ENCODE data around the gene ITIH5.

Gene ITIH5

GRCh38 chr10:7708832-7709231 is 42.1 kb upstream of the ITIH5 start:
- no peak overlapping the region for H3K9ac ChIP-seq (ENCODE audit: low read depth, low read length, poor library complexity, severe bottlenecking)
- no peak overlapping the region for H2AFZ ChIP-seq (ENCODE audit: low read length)
- H3K9me3 ChIP-seq (ENCODE audit: insufficient read depth, low read depth, low read length) = no peaks in the 10 kb centered on the region
- H3K9me2 ChIP-seq (replicated peaks; ENCODE audit: low read depth, low read length) = no peaks in the 10 kb centered on the region
- no peaks in the 10 kb centered on the region for H3F3A ChIP-seq (ENCODE audit: low read depth)
- no peaks in the 10 kb centered on the region for H4K20me1 ChIP-seq (ENCODE audit: insufficient read depth, low read length, poor library complexity, severe bottlenecking)
- H3K36me3 ChIP-seq (ENCODE audit: insufficient read depth, low read length) = no peaks in the 10 kb centered on the region
- TF ChIP-seq CTCF (conservative IDR thresholded peaks at IDR 0.05; ENCODE audit: low read length) (no peak), EZH2phosphoT487 (IDR thresholded peaks at IDR 0.05; ENCODE audit: borderline replicate concordance) (no peak)
- no peak overlapping the region for H3K4me2 ChIP-seq (ENCODE audit: low read depth, low read length, poor library complexity, severe bottlenecking)
- no peaks in the 10 kb centered on the region for H3K79me2 ChIP-seq (ENCODE audit: insufficient read depth, low read length)
- H3K27me3 ChIP-seq (ENCODE audit: insufficient read depth, low read length, poor library complexity, severe bottlenecking) = peaks cover 11% of the 10 kb centered on the region
- H3K4me1 ChIP-seq (ENCODE audit: insufficient read depth, low read length, poor library complexity, severe bottlenecking) = no peaks in the 10 kb centered on the region
- H3K4me3 ChIP-seq (ENCODE audit: low read length, poor library complexity, severe bottlenecking) = no peak overlapping the region

GRCh38 chr10:7707858-7708622 is 41.3 kb upstream of the ITIH5 start:
- Histone ChIP-seq H4K20me1 (ENCODE audit: insufficient read depth, low read length, poor library complexity, severe bottlenecking) (no peaks in the 10 kb centered on the region), H3K27me3 (ENCODE audit: insufficient read depth, low read length, poor library complexity, severe bottlenecking) (peaks cover 11% of the 10 kb centered on the region), H3F3A (ENCODE audit: low read depth) (no peaks in the 10 kb centered on the region), H3K4me1 (ENCODE audit: insufficient read depth, low read length, poor library complexity, severe bottlenecking) (no peaks in the 10 kb centered on the region), H3K9me3 (ENCODE audit: insufficient read depth, low read depth, low read length) (no peaks in the 10 kb centered on the region), H3K79me2 (ENCODE audit: insufficient read depth, low read length) (no peaks in the 10 kb centered on the region), H2AFZ (ENCODE audit: low read length) (no peak overlapping the region), H3K9me2 (replicated peaks; ENCODE audit: low read depth, low read length) (no peaks in the 10 kb centered on the region), H3K9ac (ENCODE audit: low read depth, low read length, poor library complexity, severe bottlenecking) (no peak overlapping the region), H3K36me3 (ENCODE audit: insufficient read depth, low read length) (no peaks in the 10 kb centered on the region), H3K4me3 (ENCODE audit: low read length, poor library complexity, severe bottlenecking) (no peak overlapping the region), H3K4me2 (ENCODE audit: low read depth, low read length, poor library complexity, severe bottlenecking) (no peak overlapping the region)
- TF ChIP-seq EZH2phosphoT487 (IDR thresholded peaks at IDR 0.05; ENCODE audit: borderline replicate concordance) (no peak), CTCF (conservative IDR thresholded peaks at IDR 0.05; ENCODE audit: low read length) (no peak)

- no peaks in the 10 kb centered on the region for H3K79me2 ChIP-seq (ENCODE audit: insufficient read depth, low read length)
- TF ChIP-seq EZH2phosphoT487 (IDR thresholded peaks at IDR 0.05; ENCODE audit: borderline replicate concordance) (no peak), CTCF (conservative IDR thresholded peaks at IDR 0.05; ENCODE audit: low read length) (no peak)
Measured at GRCh38 chr10:7707102-7707501, 40.3 kb upstream of the ITIH5 start.

More at GRCh38 chr10:7707102-7707501, 40.3 kb upstream of the ITIH5 start:
- Histone ChIP-seq H3K9me3 (ENCODE audit: insufficient read depth, low read depth, low read length) (no peaks in the 10 kb centered on the region), H3K4me1 (ENCODE audit: insufficient read depth, low read length, poor library complexity, severe bottlenecking) (no peaks in the 10 kb centered on the region), H3K4me3 (ENCODE audit: low read length, poor library complexity, severe bottlenecking) (no peak overlapping the region), H3K27me3 (ENCODE audit: insufficient read depth, low read length, poor library complexity, severe bottlenecking) (peaks cover 11% of the 10 kb centered on the region), H3K4me2 (ENCODE audit: low read depth, low read length, poor library complexity, severe bottlenecking) (no peak overlapping the region), H3K36me3 (ENCODE audit: insufficient read depth, low read length) (no peaks in the 10 kb centered on the region), H3K9me2 (replicated peaks; ENCODE audit: low read depth, low read length) (no peaks in the 10 kb centered on the region), H2AFZ (ENCODE audit: low read length) (no peak overlapping the region), H3F3A (ENCODE audit: low read depth) (no peaks in the 10 kb centered on the region), H4K20me1 (ENCODE audit: insufficient read depth, low read length, poor library complexity, severe bottlenecking) (no peaks in the 10 kb centered on the region), H3K9ac (ENCODE audit: low read depth, low read length, poor library complexity, severe bottlenecking) (no peak overlapping the region)
